H9 (cell line): ENCODE measurements around the gene PRKAG2. TPM values are rescaled to one million over a fixed set of nuclear protein-coding genes. Genes with fewer than 3 reads are reported as not detected.

ENCODE experiments used
- DNase-seq: peaks from one replicate; pipeline ENCODE4 v3.0.0-alpha.2; 2017
- H2AFZ ChIP-seq: one replicate; pipeline ENCODE4 v1.6.1; 2013; ENCODE audit warnings: mild to moderate bottlenecking, low read length, control low read depth, moderate library complexity
- H2AK5ac ChIP-seq: 2 replicates; pipeline ENCODE4 v1.6.1; 2013; ENCODE audit warnings: low read length, control low read depth, mixed read lengths; ENCODE audit not compliant: insufficient read length
- H2BK120ac ChIP-seq: one replicate; pipeline ENCODE4 v1.6.1; 2013; ENCODE audit warnings: low read depth, mild to moderate bottlenecking, low read length, control low read depth, inconsistent platforms; ENCODE audit not compliant: poor library complexity, severe bottlenecking
- H2BK12ac ChIP-seq: 2 replicates; pipeline ENCODE4 v1.6.1; 2013; ENCODE audit warnings: low read length, control low read depth, mixed read lengths, low read depth; ENCODE audit not compliant: insufficient read length
- H2BK15ac ChIP-seq: 2 replicates; pipeline ENCODE4 v1.6.1; 2013; ENCODE audit warnings: low read depth, low read length, control low read depth
- H2BK20ac ChIP-seq: one replicate; pipeline ENCODE4 v1.6.1; 2013; ENCODE audit warnings: low read depth, mild to moderate bottlenecking, low read length, control low read depth, inconsistent platforms; ENCODE audit not compliant: poor library complexity, severe bottlenecking
- H2BK5ac ChIP-seq: 2 replicates; pipeline ENCODE4 v1.6.1; 2013; ENCODE audit warnings: low read length, control low read depth, mixed read lengths; ENCODE audit not compliant: insufficient read length
- H3K14ac ChIP-seq: 2 replicates; pipeline ENCODE4 v1.6.1; 2013; ENCODE audit warnings: low read length, control low read depth; ENCODE audit not compliant: insufficient read depth
- H3K18ac ChIP-seq: 2 replicates; pipeline ENCODE4 v1.6.1; 2013; ENCODE audit warnings: low read depth, mild to moderate bottlenecking, mixed read lengths, low read length, control low read depth; ENCODE audit not compliant: insufficient read length
- H3K23ac ChIP-seq: 2 replicates; pipeline ENCODE4 v1.6.1; 2013; ENCODE audit warnings: low read length, control low read depth, mixed read lengths, low read depth; ENCODE audit not compliant: insufficient read length
- H3K23me2 ChIP-seq: 2 replicates; pipeline ENCODE4 v1.6.1; 2013; ENCODE audit warnings: low read depth, mild to moderate bottlenecking, mixed read lengths, low read length, control low read depth; ENCODE audit not compliant: insufficient read length, poor library complexity, severe bottlenecking
- H3K27ac ChIP-seq: 2 replicates; pipeline ENCODE4 v1.5.1; 2013; ENCODE audit warnings: low read length, control low read depth, mixed read lengths, low read depth; ENCODE audit not compliant: insufficient read length
- H3K27me3 ChIP-seq: 2 replicates; pipeline ENCODE4 v1.6.1; 2013; ENCODE audit warnings: low read length, control low read depth, inconsistent platforms; ENCODE audit not compliant: insufficient read depth
- H3K4ac ChIP-seq: 2 replicates; pipeline ENCODE4 v1.6.1; 2013; ENCODE audit warnings: low read depth, mild to moderate bottlenecking, control low read depth, inconsistent platforms, low read length, moderate library complexity
- H3K4me1 ChIP-seq: 2 replicates; pipeline ENCODE4 v1.6.1; 2013; ENCODE audit warnings: low read length, control low read depth, inconsistent platforms; ENCODE audit not compliant: insufficient read depth
- H3K4me2 ChIP-seq: 2 replicates; pipeline ENCODE4 v1.6.1; 2013; ENCODE audit warnings: low read length, control low read depth, mixed read lengths; ENCODE audit not compliant: insufficient read length, insufficient read depth
- H3K56ac ChIP-seq: 2 replicates; pipeline ENCODE4 v1.6.1; 2013; ENCODE audit warnings: low read depth, mild to moderate bottlenecking, mixed read lengths, low read length, control low read depth; ENCODE audit not compliant: insufficient read length
- H3K79me1 ChIP-seq: 2 replicates; pipeline ENCODE4 v1.6.1; 2013; ENCODE audit warnings: low read depth, mild to moderate bottlenecking, moderate library complexity, low read length, control low read depth, inconsistent platforms; ENCODE audit not compliant: insufficient read depth, poor library complexity, severe bottlenecking
- H3K79me2 ChIP-seq: 2 replicates; pipeline ENCODE4 v1.6.1; 2013; ENCODE audit warnings: low read length, control low read depth, inconsistent platforms; ENCODE audit not compliant: insufficient read depth
- H3K9ac ChIP-seq: 2 replicates; pipeline ENCODE4 v1.6.1; 2013; ENCODE audit warnings: low read length, control low read depth, mixed read lengths; ENCODE audit not compliant: insufficient read length; ENCODE audit errors: extremely low read depth
- H3K9me3 ChIP-seq: one replicate; pipeline ENCODE4 v1.6.1; 2013; ENCODE audit warnings: low read depth, low read length, inconsistent platforms; ENCODE audit not compliant: control insufficient read depth
- H3T11ph ChIP-seq: one replicate; pipeline ENCODE4 v1.6.1; 2013; ENCODE audit warnings: mild to moderate bottlenecking, low read length, control low read depth, inconsistent platforms
- H4K20me1 ChIP-seq: one replicate; pipeline ENCODE4 v1.6.1; 2013; ENCODE audit not compliant: control insufficient read depth, insufficient read length, insufficient read depth
- H4K5ac ChIP-seq: 2 replicates; pipeline ENCODE4 v1.6.1; 2013; ENCODE audit warnings: low read depth, mild to moderate bottlenecking, mixed read lengths, low read length, control low read depth; ENCODE audit not compliant: insufficient read length
- H4K8ac ChIP-seq: replicated peaks from 2 replicates; pipeline ENCODE4 v1.6.1; 2013; ENCODE audit warnings: low read length, control low read depth, mixed read lengths, low read depth; ENCODE audit not compliant: insufficient read length
- H4K91ac ChIP-seq: 2 replicates; pipeline ENCODE4 v1.6.1; 2013; ENCODE audit warnings: low read depth, mild to moderate bottlenecking, moderate library complexity, mixed read lengths, low read length, control low read depth; ENCODE audit not compliant: insufficient read length
- H3K27ac Mint-ChIP-seq, 3 experiments: 2 replicates in 2 of 3; 3 replicates in 1 of 3; pipeline ENCODE4 v1.8.0; 2020 to 2021; ENCODE audit warnings: mixed read lengths in 3 of 3, mild to moderate bottlenecking in 1 of 3, moderate library complexity in 1 of 3
- H3K27me3 Mint-ChIP-seq: 2 replicates; pipeline ENCODE4 v1.8.0; 2021; ENCODE audit warnings: low read depth, mild to moderate bottlenecking, moderate library complexity, mixed read lengths
- H3K36me3 Mint-ChIP-seq, 3 experiments: 2 replicates in 2 of 3; 3 replicates in 1 of 3; pipeline ENCODE4 v1.8.0; 2020 to 2021; ENCODE audit warnings: low read depth in 3 of 3, mixed read lengths in 3 of 3; ENCODE audit not compliant: insufficient read depth in 1 of 3
- H3K4me1 Mint-ChIP-seq, 2 experiments: 2 replicates each; pipeline ENCODE4 v1.8.0; 2020; ENCODE audit warnings: mixed read lengths in 2 of 2
- H3K4me3 Mint-ChIP-seq, 2 experiments: 2 replicates in 1 of 2; 3 replicates in 1 of 2; pipeline ENCODE4 v1.8.0; 2020 to 2021; ENCODE audit warnings: mild to moderate bottlenecking in 2 of 2, mixed read lengths in 2 of 2, moderate library complexity in 1 of 2
- H3K9me3 Mint-ChIP-seq, 2 experiments: 2 replicates in 1 of 2; 3 replicates in 1 of 2; pipeline ENCODE4 v1.8.0; 2020; ENCODE audit warnings: mild to moderate bottlenecking in 2 of 2, mixed read lengths in 2 of 2, moderate library complexity in 1 of 2
- CTCF ChIP-seq: fragments of 200-600 bp; sonication (generic); conservative IDR thresholded peaks from 3 replicates; pipeline ENCODE4 v1.8.0; 2021; ENCODE audit warnings: antibody characterized with exemption, mild to moderate bottlenecking
- WGBS: extraction: QIAGEN DNeasy Blood & Tissue Kit; methylation state at CpG from one replicate; pipeline ENCODE4 v1.1.7; 2013; ENCODE audit warnings: missing lambda C conversion rate, low lambda C conversion rate, mixed read lengths; ENCODE audit not compliant: insufficient read length; ENCODE audit errors: extremely low coverage; 5-methylcytosine and 5-hydroxymethylcytosine counted together
- total RNA-seq: library from RNA; stranded (reverse); gene quantifications from 2 replicates; pipeline ENCODE4 v1.2.1, GENCODE V29; 2021

Gene PRKAG2
- total RNA-seq, 1 experiment from 2014 or later = 11.8 TPM

GRCh38 chr7:151785681-151785965 lies 91.3 kb downstream of the PRKAG2 start:
- Histone ChIP-seq H3K18ac (no peak overlapping the region), H3K4me2 (no peak overlapping the region), H3K23me2 (peaks cover 7% of the 10 kb centered on the region), H2BK120ac (no peak overlapping the region), H2BK5ac (no peak overlapping the region), H2BK20ac (no peak overlapping the region), H2AFZ (no peak overlapping the region), H3T11ph (no peak overlapping the region), H4K8ac (no peak overlapping the region), H2BK12ac (no peak overlapping the region), H3K4me1 (peaks cover 2% of the 10 kb centered on the region; the same call in 1 of the 2 replicates), H3K9ac (no peak overlapping the region), H3K14ac (no peak overlapping the region), H4K91ac (no peak overlapping the region), H2AK5ac (no peak overlapping the region), H3K79me1 (no peaks in the 10 kb centered on the region), H3K27me3 (no peaks in the 10 kb centered on the region; the same call in 1 of the 2 replicates), H3K4ac (no peak overlapping the region), H3K9me3 (no peaks in the 10 kb centered on the region), H3K23ac (no peak overlapping the region), H3K56ac (no peak overlapping the region), H4K5ac (no peak overlapping the region), H3K79me2 (no peaks in the 10 kb centered on the region), H3K27ac (no peak overlapping the region), H2BK15ac (no peak overlapping the region), H4K20me1 (no peaks in the 10 kb centered on the region)
- Mint-ChIP-seq H3K27me3 (peaks cover 29% of the 10 kb centered on the region), H3K4me1 (peaks cover 2 to 4% of the 10 kb centered on the region in 2 experiments; a peak in 2 of 4 replicates), H3K36me3 (no peaks in the 10 kb centered on the region), H3K27ac (no peak overlapping the region), H3K4me3 (no peak overlapping the region), H3K9me3 (no peaks in the 10 kb centered on the region)
- no CpG with 5 or more reads among the region's 7 CpGs for WGBS
- DNase-seq = no peak
- no peak for TF ChIP-seq CTCF
